Keratinocyte (primary cell): Measurements from ENCODE around the gene FOXD2. TPM values are rescaled to one million over a fixed set of nuclear protein-coding genes. Genes with fewer than 3 reads are reported as not detected.

Experiments
- DNase-seq: peaks from one replicate; pipeline ENCODE4 v3.0.0-alpha.2; 2011; ENCODE audit warnings: low read depth, missing footprints, low spot score
- FAIRE-seq: peaks from 2 replicates; lab custom pipeline; 2011; peaks lifted over from hg19 to GRCh38; lab: Jason Lieb, UNC
- H2AFZ ChIP-seq: 2 replicates; pipeline ENCODE4 v1.6.0; 2012; ENCODE audit warnings: low read length, control low read depth, inconsistent platforms; ENCODE audit not compliant: control insufficient read depth
- H3K27ac ChIP-seq: 2 replicates; pipeline ENCODE4 v1.5.1; 2011; ENCODE audit warnings: low read length; ENCODE audit not compliant: control insufficient read depth, insufficient read depth
- H3K27me3 ChIP-seq: 3 replicates; pipeline ENCODE4 v1.6.0; 2011; ENCODE audit warnings: low read length; ENCODE audit not compliant: control insufficient read depth, insufficient read depth; ENCODE audit errors: extremely low read depth
- H3K36me3 ChIP-seq, 2 experiments: 2 replicates in 1 of 2; 3 replicates in 1 of 2; pipeline ENCODE4 v1.5.1; 2011; ENCODE audit warnings: low read length in 2 of 2, mild to moderate bottlenecking in 1 of 2; ENCODE audit not compliant: control insufficient read depth in 2 of 2, insufficient read depth in 2 of 2; ENCODE audit errors: extremely low read depth in 1 of 2
- H3K4me1 ChIP-seq: 3 replicates; pipeline ENCODE4 v1.5.1; 2011; ENCODE audit warnings: low read length; ENCODE audit not compliant: control insufficient read depth, insufficient read depth; ENCODE audit errors: extremely low read depth
- H3K4me2 ChIP-seq: 3 replicates; pipeline ENCODE4 v1.6.0; 2011; ENCODE audit warnings: low read depth, low read length; ENCODE audit not compliant: control insufficient read depth, insufficient read depth; ENCODE audit errors: extremely low read depth
- H3K4me3 ChIP-seq, 3 experiments: fragments of 200-600 bp in 1 of 3; sonication (generic) in 1 of 3; 2 replicates in 2 of 3; 3 replicates in 1 of 3; pipeline ENCODE4 v1.5.1; 2011 to 2016; ENCODE audit warnings: low read length in 3 of 3, mild to moderate bottlenecking in 3 of 3, control low read depth in 2 of 3, inconsistent platforms in 1 of 3, low read depth in 1 of 3, mixed read lengths in 1 of 3, mixed run types in 1 of 3, moderate library complexity in 1 of 3; ENCODE audit not compliant: control insufficient read depth in 2 of 3, insufficient read depth in 2 of 3; ENCODE audit errors: extremely low read depth in 1 of 3
- H3K79me2 ChIP-seq: 2 replicates; pipeline ENCODE4 v1.6.0; 2012; ENCODE audit warnings: low read length; ENCODE audit not compliant: control insufficient read depth, insufficient read depth
- H3K9ac ChIP-seq: 3 replicates; pipeline ENCODE4 v1.6.0; 2011; ENCODE audit warnings: low read length; ENCODE audit not compliant: control insufficient read depth, insufficient read depth; ENCODE audit errors: extremely low read depth
- H3K9me1 ChIP-seq: 3 replicates; pipeline ENCODE4 v1.6.0; 2011; ENCODE audit warnings: low read length; ENCODE audit not compliant: control insufficient read depth, insufficient read depth; ENCODE audit errors: extremely low read depth
- H3K9me3 ChIP-seq: 2 replicates; pipeline ENCODE4 v1.5.1; 2012; ENCODE audit warnings: low read depth, low read length; ENCODE audit not compliant: control insufficient read depth
- H4K20me1 ChIP-seq: 3 replicates; pipeline ENCODE4 v1.6.0; 2011; ENCODE audit warnings: low read length; ENCODE audit not compliant: control insufficient read depth, insufficient read depth; ENCODE audit errors: extremely low read depth
- CTCF ChIP-seq, 3 experiments: IDR thresholded peaks in 1 of 3; conservative IDR thresholded peaks in 1 of 3; optimal IDR thresholded peaks in 1 of 3; 2 replicates in 2 of 3; 3 replicates in 1 of 3; pipeline versions ENCODE3 to v1.5.1; 2011; ENCODE audit warnings: low read length in 3 of 3, mild to moderate bottlenecking in 3 of 3, moderate library complexity in 2 of 3, control low read depth in 1 of 3, inconsistent platforms in 1 of 3; ENCODE audit not compliant: insufficient read depth in 2 of 3; ENCODE audit errors: extremely low read depth in 1 of 3
- EZH2 ChIP-seq: IDR thresholded peaks from one replicate; pipeline ENCODE4 v1.6.1; 2012; ENCODE audit warnings: inconsistent platforms, mild to moderate bottlenecking, low read length, moderate library complexity
- dilution Hi-C: fragments of 300-500 bp; cut with MboI; formaldehyde crosslinking; loops from one replicate; pipeline ENCODE4 v1.7.0; 2020; ENCODE audit warnings: low sequenced_read_pairs; ENCODE audit not compliant: extremely low pct_ligation_motif_present
- polyA plus RNA-seq, 5 experiments: library from polyadenylated mRNA; depleted of rRNA in 3 of 5; stranded (reverse) in 3 of 5; stranded (forward) in 1 of 5; unstranded in 1 of 5; fragments of >200 nt; gene quantifications; 1 replicate in 1 of 5; 2 replicates in 3 of 5; 3 replicates in 1 of 5; pipeline versions ENCODE4 v1.2.1 to v1.2.3, GENCODE V29; 2011 to 2012; ENCODE audit warnings: missing spikeins in 2 of 5, low read depth in 1 of 5, low replicate concordance in 1 of 5

FOXD2 gene
- polyA plus RNA-seq, 1 donor (not counting 4 experiments of a cell fraction or from before 2014, with no cell fraction given) = 0.04 TPM

GRCh38 chr1:47399138-47399845, 38.6 kb upstream of the FOXD2 start:
- no peaks in the 10 kb centered on the region for H3K79me2 ChIP-seq
- H3K9ac ChIP-seq = no peak overlapping the region
- H3K9me3 ChIP-seq = no peaks in the 10 kb centered on the region
- no peaks in the 10 kb centered on the region for H3K4me1 ChIP-seq
- no peaks in the 10 kb centered on the region for H3K9me1 ChIP-seq
- FAIRE-seq (no peak), DNase-seq (no peak)
- no peak overlapping the region for H2AFZ ChIP-seq
- TF ChIP-seq CTCF (optimal IDR thresholded peaks at IDR 0.05 in 1 of 3, IDR thresholded peaks at IDR 0.05 in 1 of 3, conservative IDR thresholded peaks at IDR 0.05 in 1 of 3; ENCODE audit: extremely low read depth in 1 of 3, insufficient read depth in 2 of 3, low read length in 3 of 3) = no peak
- no peak for TF ChIP-seq EZH2
- dilution Hi-C loops = no loop called here
- no peak overlapping the region for H3K4me2 ChIP-seq
- no peak overlapping the region for H3K4me3 ChIP-seq
- H3K27ac ChIP-seq = no peak overlapping the region
- H4K20me1 ChIP-seq = no peaks in the 10 kb centered on the region
- H3K27me3 ChIP-seq = peaks cover 10% of the 10 kb centered on the region
- no peaks in the 10 kb centered on the region for H3K36me3 ChIP-seq

- no peak for TF ChIP-seq CTCF (optimal IDR thresholded peaks at IDR 0.05 in 1 of 3, IDR thresholded peaks at IDR 0.05 in 1 of 3, conservative IDR thresholded peaks at IDR 0.05 in 1 of 3; ENCODE audit: extremely low read depth in 1 of 3, insufficient read depth in 2 of 3, low read length in 3 of 3)
- no peak for TF ChIP-seq EZH2
- no peaks in the 10 kb centered on the region for H3K9me1 ChIP-seq
- no peak overlapping the region for H3K4me3 ChIP-seq
- no peak overlapping the region for H2AFZ ChIP-seq
- H4K20me1 ChIP-seq = no peaks in the 10 kb centered on the region
- FAIRE-seq (no peak), DNase-seq (no peak)
- no peaks in the 10 kb centered on the region for H3K79me2 ChIP-seq
- no peak overlapping the region for H3K4me2 ChIP-seq
- H3K36me3 ChIP-seq = no peaks in the 10 kb centered on the region
- no peak overlapping the region for H3K9ac ChIP-seq
- dilution Hi-C loops = no loop called here
- no peaks in the 10 kb centered on the region for H3K4me1 ChIP-seq
- H3K27me3 ChIP-seq = peaks cover 10% of the 10 kb centered on the region
- H3K9me3 ChIP-seq = no peaks in the 10 kb centered on the region
- H3K27ac ChIP-seq = no peak overlapping the region
Measured at GRCh38 chr1:47399846-47400155, 38.0 kb upstream of the FOXD2 start.
